ENCODE results near the gene LTF.
A peak's percentile ranks its signal among the peaks of the same experiment; 100 is the strongest.

LTF gene

DNA sequence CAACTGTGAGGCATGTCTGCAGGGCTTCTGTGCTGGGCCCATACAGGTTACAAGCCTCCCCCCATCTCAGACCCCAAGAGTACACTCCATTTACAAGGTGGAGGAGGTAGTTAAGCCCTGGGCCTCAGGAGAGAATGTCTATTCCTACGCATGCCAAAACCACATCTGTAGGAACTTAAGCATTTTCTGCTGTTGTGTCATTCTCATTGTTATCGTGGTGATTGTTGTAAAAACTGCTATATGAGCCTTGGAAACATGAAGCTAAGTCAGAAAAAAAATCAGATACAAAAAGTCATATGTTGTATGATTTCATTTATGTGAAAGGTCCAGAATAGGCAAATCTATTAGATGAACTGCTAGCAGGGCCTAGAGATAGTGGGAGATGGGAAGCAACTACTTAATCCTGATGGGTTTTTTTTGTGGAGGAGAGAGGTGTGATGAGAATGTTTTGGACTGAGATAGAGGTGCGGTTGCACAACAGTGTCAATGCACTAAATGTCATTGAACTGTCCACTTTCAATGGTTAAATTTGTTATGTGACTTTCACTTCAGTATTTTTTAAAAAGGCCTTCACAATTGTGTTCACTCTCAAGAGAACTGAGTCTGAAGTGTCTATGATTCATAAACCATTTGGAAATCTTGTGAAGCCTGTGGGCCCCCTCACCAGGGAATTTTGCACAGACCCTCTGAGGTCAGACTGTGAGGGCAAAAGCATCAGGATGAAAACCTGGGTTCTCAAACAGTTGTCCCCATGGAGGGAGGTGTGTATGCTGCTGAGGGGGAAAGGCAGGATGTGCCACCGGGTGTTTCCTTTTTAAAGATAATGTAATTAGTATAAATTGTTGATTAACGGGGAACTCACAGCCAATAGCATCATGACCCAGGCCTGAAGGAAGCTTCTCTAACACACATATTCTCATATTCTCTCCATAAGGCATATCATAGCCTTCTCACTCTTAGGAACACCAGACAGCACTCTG is 36.2 kb upstream of the LTF start:
- H3K79me2 ChIP-seq = no peaks in the 10 kb centered on the region
- H3K4me1 ChIP-seq = peaks cover 12% of the 10 kb centered on the region
- no peak overlapping the region for H3K4me3 ChIP-seq (ENCODE audit: low read depth, low read length)
- H2AFZ ChIP-seq = peak overlapping the region; percentile 65
- H3K4me2 ChIP-seq (ENCODE audit: low read length) = no peak overlapping the region
- H3K36me3 ChIP-seq (ENCODE audit: control insufficient read depth, insufficient read depth, low read length) = no peaks in the 10 kb centered on the region
- no peak overlapping the region for H3K27ac ChIP-seq
- TF ChIP-seq, protein P1, sequence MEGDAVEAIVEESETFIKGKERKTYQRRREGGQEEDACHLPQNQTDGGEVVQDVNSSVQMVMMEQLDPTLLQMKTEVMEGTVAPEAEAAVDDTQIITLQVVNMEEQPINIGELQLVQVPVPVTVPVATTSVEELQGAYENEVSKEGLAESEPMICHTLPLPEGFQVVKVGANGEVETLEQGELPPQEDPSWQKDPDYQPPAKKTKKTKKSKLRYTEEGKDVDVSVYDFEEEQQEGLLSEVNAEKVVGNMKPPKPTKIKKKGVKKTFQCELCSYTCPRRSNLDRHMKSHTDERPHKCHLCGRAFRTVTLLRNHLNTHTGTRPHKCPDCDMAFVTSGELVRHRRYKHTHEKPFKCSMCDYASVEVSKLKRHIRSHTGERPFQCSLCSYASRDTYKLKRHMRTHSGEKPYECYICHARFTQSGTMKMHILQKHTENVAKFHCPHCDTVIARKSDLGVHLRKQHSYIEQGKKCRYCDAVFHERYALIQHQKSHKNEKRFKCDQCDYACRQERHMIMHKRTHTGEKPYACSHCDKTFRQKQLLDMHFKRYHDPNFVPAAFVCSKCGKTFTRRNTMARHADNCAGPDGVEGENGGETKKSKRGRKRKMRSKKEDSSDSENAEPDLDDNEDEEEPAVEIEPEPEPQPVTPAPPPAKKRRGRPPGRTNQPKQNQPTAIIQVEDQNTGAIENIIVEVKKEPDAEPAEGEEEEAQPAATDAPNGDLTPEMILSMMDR (IDR thresholded peaks at IDR 0.05) = no peak
- H3K27me3 ChIP-seq (ENCODE audit: control insufficient read depth, insufficient read depth, low read length) = no peaks in the 10 kb centered on the region
- H3K9me3 ChIP-seq (ENCODE audit: control insufficient read depth, low read length) = no peaks in the 10 kb centered on the region
- H3K9ac ChIP-seq = no peak overlapping the region

GRCh38 chr3:46498916-46499519 is 34.3 kb upstream of the LTF start:
- H3K4me1 ChIP-seq = peaks cover 12% of the 10 kb centered on the region
- TF ChIP-seq, protein P1 (IDR thresholded peaks at IDR 0.05) = no peak
- no peaks in the 10 kb centered on the region for H3K79me2 ChIP-seq
- H3K36me3 ChIP-seq (ENCODE audit: control insufficient read depth, insufficient read depth, low read length) = no peaks in the 10 kb centered on the region
- H3K4me3 ChIP-seq (ENCODE audit: low read depth, low read length) = no peak overlapping the region
- H3K9me3 ChIP-seq (ENCODE audit: control insufficient read depth, low read length) = no peaks in the 10 kb centered on the region
- H2AFZ ChIP-seq = no peak overlapping the region
- no peak overlapping the region for H3K4me2 ChIP-seq (ENCODE audit: low read length)
- H3K9ac ChIP-seq = no peak overlapping the region
- no peak overlapping the region for H3K27ac ChIP-seq
- no peaks in the 10 kb centered on the region for H3K27me3 ChIP-seq (ENCODE audit: control insufficient read depth, insufficient read depth, low read length)

DNA sequence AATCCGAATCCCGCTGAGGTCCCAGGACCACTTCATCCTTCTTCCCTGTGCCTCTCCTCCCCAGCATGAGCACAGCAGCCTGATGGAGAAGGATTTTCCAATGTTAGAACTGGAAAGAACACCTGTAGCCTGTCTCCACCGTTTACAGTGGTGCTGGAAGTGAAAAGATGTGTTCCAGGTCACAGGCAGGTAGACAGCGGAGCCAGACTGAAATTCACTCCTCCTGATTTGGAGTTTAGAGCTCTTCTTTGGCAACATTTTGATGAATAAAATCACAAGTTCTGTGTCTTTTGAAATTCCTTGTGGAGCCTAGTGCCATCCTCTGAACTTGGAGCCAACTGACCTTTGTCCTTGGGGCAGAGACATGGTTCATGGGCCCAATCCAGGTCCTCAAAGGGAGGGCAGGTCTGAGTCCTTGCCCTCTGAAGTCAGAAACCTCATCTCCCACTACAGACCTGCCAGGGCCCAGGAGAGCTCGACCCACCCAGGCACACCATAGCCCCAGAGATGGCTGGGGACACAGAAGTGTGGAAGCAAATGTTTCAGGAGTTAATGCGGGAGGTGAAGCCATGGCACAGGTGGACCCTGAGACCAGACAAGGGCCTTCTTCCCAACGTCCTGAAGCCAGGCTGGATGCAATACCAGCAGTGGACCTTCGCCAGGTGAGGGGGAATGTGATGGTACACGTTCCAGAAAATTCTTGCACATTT is 33.0 kb upstream of the LTF start, which contains the start of gene RTP3:
RTP3 (plus strand) TSS at position 421 of the 710 bp plus-strand sequence; CDS start at position 508, 87 bp downstream.
- no peaks in the 10 kb centered on the region for H3K9me3 ChIP-seq (ENCODE audit: control insufficient read depth, low read length)
- no peak within 1 kb of the TSS for H3K4me3 ChIP-seq (ENCODE audit: low read depth, low read length)
- TF ChIP-seq, protein P1 (IDR thresholded peaks at IDR 0.05) = no peak
- H3K79me2 ChIP-seq = no peaks in the 10 kb centered on the region
- H3K9ac ChIP-seq = no peak within 1 kb of the TSS
- no peak within 1 kb of the TSS for H2AFZ ChIP-seq
- no peaks in the 10 kb centered on the region for H3K27me3 ChIP-seq (ENCODE audit: control insufficient read depth, insufficient read depth, low read length)
- peaks cover 8% of the 10 kb centered on the region for H3K4me1 ChIP-seq
- no peaks in the 10 kb centered on the region for H3K36me3 ChIP-seq (ENCODE audit: control insufficient read depth, insufficient read depth, low read length)
- no peak within 1 kb of the TSS for H3K27ac ChIP-seq
- H3K4me2 ChIP-seq (ENCODE audit: low read length) = no peak within 1 kb of the TSS

- no peak overlapping the region for H3K4me3 ChIP-seq (ENCODE audit: low read depth, low read length)
- no peaks in the 10 kb centered on the region for H3K27me3 ChIP-seq (ENCODE audit: control insufficient read depth, insufficient read depth, low read length)
- no peak overlapping the region for H3K27ac ChIP-seq
- H3K36me3 ChIP-seq (ENCODE audit: control insufficient read depth, insufficient read depth, low read length) = no peaks in the 10 kb centered on the region
- H2AFZ ChIP-seq = no peak overlapping the region
- H3K9ac ChIP-seq = no peak overlapping the region
- TF ChIP-seq, protein P1 (IDR thresholded peaks at IDR 0.05) = peak; percentile 6
- no peak overlapping the region for H3K4me2 ChIP-seq (ENCODE audit: low read length)
- H3K79me2 ChIP-seq = no peaks in the 10 kb centered on the region
- H3K4me1 ChIP-seq = peaks cover 8% of the 10 kb centered on the region
- H3K9me3 ChIP-seq (ENCODE audit: control insufficient read depth, low read length) = no peaks in the 10 kb centered on the region
Measured at GRCh38 chr3:46496746-46497555, 32.2 kb upstream of the LTF start.

All from parathyroid adenoma (tissue), 2 donors.